ENCODE measurements around the gene NPAS3.

NPAS3 gene

GRCh38 chr14:33661101-33661500 lies 722.4 kb downstream of the NPAS3 start:
- no peak for DNase-seq

GRCh38 chr14:33668066-33668465 lies 729.4 kb downstream of the NPAS3 start:
- DNase-seq = no peak

GRCh38 chr14:33669111-33669510 lies 730.4 kb downstream of the NPAS3 start:
- no peak for DNase-seq

GRCh38 chr14:33670235-33670634 lies 731.6 kb downstream of the NPAS3 start:
- DNase-seq = no peak

GRCh38 chr14:33671556-33671955 lies 732.9 kb downstream of the NPAS3 start:
- DNase-seq = no peak

GRCh38 chr14:33674927-33675326 lies 736.2 kb downstream of the NPAS3 start:
- DNase-seq = no peak

GRCh38 chr14:33675415-33676130 lies 736.9 kb downstream of the NPAS3 start:
- no peak for DNase-seq

GRCh38 chr14:33676135-33676566 lies 737.5 kb downstream of the NPAS3 start:
- DNase-seq = peak; percentile 2

GRCh38 chr14:33676891-33677290 lies 738.2 kb downstream of the NPAS3 start:
- DNase-seq = no peak

- DNase-seq = no peak
These were observed 739.3 kb downstream of the NPAS3 start for GRCh38 chr14:33678005-33678404.

GRCh38 chr14:33679025-33679424 lies 740.3 kb downstream of the NPAS3 start:
- DNase-seq = no peak

GRCh38 chr14:33679461-33680225 lies 741.0 kb downstream of the NPAS3 start:
- DNase-seq = no peak

- no peak for DNase-seq
These were observed 742.2 kb downstream of the NPAS3 start for GRCh38 chr14:33680873-33681272.

GRCh38 chr14:33682760-33683159 lies 744.1 kb downstream of the NPAS3 start:
- no peak for DNase-seq

- DNase-seq = no peak
These were observed 746.3 kb downstream of the NPAS3 start for GRCh38 chr14:33685026-33685425.

- no peak for DNase-seq
These were observed 747.0 kb downstream of the NPAS3 start for GRCh38 chr14:33685698-33686097.

GRCh38 chr14:33686218-33686617 lies 747.5 kb downstream of the NPAS3 start:
- DNase-seq = no peak

- DNase-seq = no peak
These were observed 748.2 kb downstream of the NPAS3 start for GRCh38 chr14:33686856-33687255.

GRCh38 chr14:33689680-33690079 lies 751.0 kb downstream of the NPAS3 start:
- DNase-seq = no peak

- DNase-seq = no peak
These were observed 753.2 kb downstream of the NPAS3 start for GRCh38 chr14:33691907-33692306.

GRCh38 chr14:33692762-33693161 lies 754.1 kb downstream of the NPAS3 start:
- no peak for DNase-seq

- no peak for DNase-seq
These were observed 754.6 kb downstream of the NPAS3 start for GRCh38 chr14:33693237-33693636.

GRCh38 chr14:33696165-33696564 lies 757.5 kb downstream of the NPAS3 start:
- DNase-seq = no peak

GRCh38 chr14:33699300-33699983 lies 760.8 kb downstream of the NPAS3 start:
- no peak for DNase-seq

Measured in activated CD4-positive, alpha-beta T cell treated with anti-CD3 and anti-CD28 coated beads for 48 hours (primary cell).